Neural progenitor cell (in vitro differentiated cells): ENCODE data around the gene ATXN3.

Experiments used
- CTCF ChIP-seq: fragments of 200-600 bp; sonication (generic); IDR thresholded peaks from 2 replicates; pipeline ENCODE4 v1.5.1; 2017; ENCODE audit warnings: antibody characterized with exemption, mild to moderate bottlenecking
- EZH2 ChIP-seq: fragments of 200-600 bp; sonication (generic); IDR thresholded peaks from 2 replicates; pipeline ENCODE4 v1.6.1; 2017; ENCODE audit warnings: antibody characterized with exemption, mild to moderate bottlenecking, moderate library complexity
- EZH2phosphoT487 ChIP-seq: fragments of 200-600 bp; sonication (generic); IDR thresholded peaks from 2 replicates; pipeline ENCODE4 v1.6.1; 2017; ENCODE audit warnings: antibody characterized with exemption

GRCh38 chr14:92143309-92143708 is 36.9 kb upstream of the ATXN3 start:
- TF ChIP-seq CTCF (no peak), EZH2 (no peak), EZH2phosphoT487 (no peak)
